ENCODE measurements around the gene TFF2. TPM values are rescaled to one million over a fixed set of nuclear protein-coding genes. Genes with fewer than 3 reads are reported as not detected.

The TFF2 gene
- total RNA-seq, 3 donors from 2014 or later (not counting 1 experiment from before 2014, with no cell fraction given), result not detected

DNA sequence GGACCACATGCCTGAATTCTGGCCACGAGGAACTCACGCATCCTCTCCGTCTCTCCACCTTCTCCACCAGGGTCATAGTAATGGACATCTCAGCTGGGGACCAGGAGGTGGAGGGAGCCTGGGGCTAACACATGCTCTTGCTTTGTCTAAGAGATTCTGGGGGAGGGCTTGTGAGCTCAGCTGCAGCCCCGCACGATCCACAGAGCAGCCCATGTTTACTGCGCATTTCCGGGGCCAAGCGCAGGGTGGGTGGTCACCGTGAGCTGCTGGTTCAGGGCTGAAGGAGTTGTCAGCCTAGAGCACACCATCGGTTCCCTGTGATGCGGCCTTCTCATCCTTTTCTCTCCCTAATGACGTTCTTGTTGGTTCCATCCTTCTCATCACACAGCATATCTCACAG is 7.5 kb upstream of the TFF2 start:
- Mint-ChIP-seq H3K36me3 (peaks cover 11% of the 10 kb centered on the region), H3K27me3 (ENCODE audit: low read depth in 2 of 2) (peaks cover 35 to 60% of the 10 kb centered on the region in 2 donors), H3K4me3 (no peak overlapping the region), H3K27ac (no peak overlapping the region), H3K4me1 (no peaks in the 10 kb centered on the region), H3K9me3 (peaks cover 0 to 6% of the 10 kb centered on the region in 2 donors)
- no peaks in the 10 kb centered on the region for H3K36me3 ChIP-seq (ENCODE audit: control insufficient read depth, insufficient read depth, low read length)
- intact Hi-C loops (cut with micrococcal nuclease), result no loop called here
- WGBS (ENCODE audit: insufficient coverage), result 96% methylated on average over 10 of the region's 12 CpGs
- DNase-seq (no peak), ATAC-seq (no peak)
- TF ChIP-seq, protein P1, sequence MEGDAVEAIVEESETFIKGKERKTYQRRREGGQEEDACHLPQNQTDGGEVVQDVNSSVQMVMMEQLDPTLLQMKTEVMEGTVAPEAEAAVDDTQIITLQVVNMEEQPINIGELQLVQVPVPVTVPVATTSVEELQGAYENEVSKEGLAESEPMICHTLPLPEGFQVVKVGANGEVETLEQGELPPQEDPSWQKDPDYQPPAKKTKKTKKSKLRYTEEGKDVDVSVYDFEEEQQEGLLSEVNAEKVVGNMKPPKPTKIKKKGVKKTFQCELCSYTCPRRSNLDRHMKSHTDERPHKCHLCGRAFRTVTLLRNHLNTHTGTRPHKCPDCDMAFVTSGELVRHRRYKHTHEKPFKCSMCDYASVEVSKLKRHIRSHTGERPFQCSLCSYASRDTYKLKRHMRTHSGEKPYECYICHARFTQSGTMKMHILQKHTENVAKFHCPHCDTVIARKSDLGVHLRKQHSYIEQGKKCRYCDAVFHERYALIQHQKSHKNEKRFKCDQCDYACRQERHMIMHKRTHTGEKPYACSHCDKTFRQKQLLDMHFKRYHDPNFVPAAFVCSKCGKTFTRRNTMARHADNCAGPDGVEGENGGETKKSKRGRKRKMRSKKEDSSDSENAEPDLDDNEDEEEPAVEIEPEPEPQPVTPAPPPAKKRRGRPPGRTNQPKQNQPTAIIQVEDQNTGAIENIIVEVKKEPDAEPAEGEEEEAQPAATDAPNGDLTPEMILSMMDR (IDR thresholded peaks at IDR 0.05), result no peak
- peaks cover 7% of the 10 kb centered on the region for H3K27me3 ChIP-seq (ENCODE audit: control insufficient read depth, insufficient read depth, low read length)
- H3K4me3 ChIP-seq (ENCODE audit: low read length), result no peak overlapping the region
- H3K27ac ChIP-seq (ENCODE audit: low read length), result no peak overlapping the region
- peaks cover 9% of the 10 kb centered on the region for H3K9me3 ChIP-seq (ENCODE audit: control insufficient read depth, insufficient read depth, low read length)
- H3K4me1 ChIP-seq (ENCODE audit: control insufficient read depth, insufficient read depth, low read length), result peaks cover 9% of the 10 kb centered on the region

DNA sequence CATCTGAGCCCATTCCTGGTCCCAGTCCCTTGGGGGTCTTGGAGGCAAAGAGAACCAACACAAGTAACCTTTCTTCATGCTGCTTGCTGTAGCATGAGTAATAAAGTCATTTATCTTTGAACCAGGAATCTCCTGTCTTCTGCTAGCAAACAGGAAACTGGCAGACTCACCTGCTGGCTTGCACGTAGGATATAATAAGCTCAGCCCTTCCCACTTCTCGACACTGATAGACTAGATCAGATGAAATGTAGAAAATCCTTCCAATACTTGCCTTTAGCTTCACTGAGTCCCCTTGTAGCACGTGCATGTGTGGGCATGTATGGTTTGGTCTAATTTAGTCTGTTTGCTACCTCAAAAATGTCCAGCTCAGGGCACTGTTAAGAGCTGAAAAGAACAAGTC is 6.5 kb upstream of the TFF2 start:
- Histone ChIP-seq H3K9me3 (ENCODE audit: control insufficient read depth, insufficient read depth, low read length) (peaks cover 9% of the 10 kb centered on the region), H3K4me3 (ENCODE audit: low read length) (no peak overlapping the region), H3K36me3 (ENCODE audit: control insufficient read depth, insufficient read depth, low read length) (no peaks in the 10 kb centered on the region), H3K27me3 (ENCODE audit: control insufficient read depth, insufficient read depth, low read length) (peaks cover 7% of the 10 kb centered on the region), H3K27ac (ENCODE audit: low read length) (no peak overlapping the region), H3K4me1 (ENCODE audit: control insufficient read depth, insufficient read depth, low read length) (peaks cover 9% of the 10 kb centered on the region)
- 72% methylated on average over 3 of the region's 3 CpGs for WGBS (ENCODE audit: insufficient coverage)
- H3K9me3 Mint-ChIP-seq, result peaks cover 0 to 6% of the 10 kb centered on the region in 2 donors
- H3K27me3 Mint-ChIP-seq (ENCODE audit: low read depth in 2 of 2), result peaks cover 41 to 63% of the 10 kb centered on the region in 2 donors
- DNase-seq, result no peak
- H3K27ac Mint-ChIP-seq, result no peak overlapping the region
- H3K4me3 Mint-ChIP-seq, result no peak overlapping the region
- ATAC-seq, result no peak
- intact Hi-C loops (cut with micrococcal nuclease), result no loop called here
- TF ChIP-seq, protein P1 (IDR thresholded peaks at IDR 0.05), result no peak
- no peaks in the 10 kb centered on the region for H3K4me1 Mint-ChIP-seq
- peaks cover 11% of the 10 kb centered on the region for H3K36me3 Mint-ChIP-seq

DNA sequence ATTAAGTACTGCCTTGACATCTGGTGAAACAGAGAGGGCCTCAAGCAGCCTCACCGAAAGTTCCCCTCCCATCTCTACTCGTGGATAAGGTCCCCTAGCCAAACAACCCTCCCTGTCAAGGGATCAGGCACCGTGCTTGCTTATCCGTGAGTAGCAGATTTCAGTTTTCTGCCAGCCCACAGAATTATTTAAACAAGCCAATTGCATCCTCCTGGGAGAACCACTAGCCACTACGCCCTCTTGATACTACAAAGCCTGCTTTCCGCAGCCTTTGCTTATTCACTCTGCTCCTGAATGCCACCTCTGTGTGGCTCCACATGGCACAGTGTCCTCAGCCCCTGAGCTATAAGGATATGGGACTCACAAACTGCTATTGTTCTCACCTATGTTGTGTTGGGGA is 5.9 kb upstream of the TFF2 start:
- no peak overlapping the region for H3K27ac Mint-ChIP-seq
- H3K9me3 ChIP-seq (ENCODE audit: control insufficient read depth, insufficient read depth, low read length), result peaks cover 9% of the 10 kb centered on the region
- no peak overlapping the region for H3K27ac ChIP-seq (ENCODE audit: low read length)
- TF ChIP-seq, protein P1 (IDR thresholded peaks at IDR 0.05), result no peak
- no peak for DNase-seq
- peaks cover 11% of the 10 kb centered on the region for H3K36me3 Mint-ChIP-seq
- peaks cover 9% of the 10 kb centered on the region for H3K4me1 ChIP-seq (ENCODE audit: control insufficient read depth, insufficient read depth, low read length)
- H3K27me3 ChIP-seq (ENCODE audit: control insufficient read depth, insufficient read depth, low read length), result peaks cover 7% of the 10 kb centered on the region
- peaks cover 39 to 60% of the 10 kb centered on the region in 2 donors for H3K27me3 Mint-ChIP-seq (ENCODE audit: low read depth in 2 of 2)
- intact Hi-C loops (cut with micrococcal nuclease), result no loop called here
- H3K4me3 Mint-ChIP-seq, result no peak overlapping the region
- no peaks in the 10 kb centered on the region for H3K4me1 Mint-ChIP-seq
- H3K4me3 ChIP-seq (ENCODE audit: low read length), result no peak overlapping the region
- ATAC-seq, result no peak
- 81% methylated on average over 6 of the region's 6 CpGs for WGBS (ENCODE audit: insufficient coverage)
- H3K9me3 Mint-ChIP-seq, result peaks cover 0 to 6% of the 10 kb centered on the region in 2 donors
- no peaks in the 10 kb centered on the region for H3K36me3 ChIP-seq (ENCODE audit: control insufficient read depth, insufficient read depth, low read length)

DNA sequence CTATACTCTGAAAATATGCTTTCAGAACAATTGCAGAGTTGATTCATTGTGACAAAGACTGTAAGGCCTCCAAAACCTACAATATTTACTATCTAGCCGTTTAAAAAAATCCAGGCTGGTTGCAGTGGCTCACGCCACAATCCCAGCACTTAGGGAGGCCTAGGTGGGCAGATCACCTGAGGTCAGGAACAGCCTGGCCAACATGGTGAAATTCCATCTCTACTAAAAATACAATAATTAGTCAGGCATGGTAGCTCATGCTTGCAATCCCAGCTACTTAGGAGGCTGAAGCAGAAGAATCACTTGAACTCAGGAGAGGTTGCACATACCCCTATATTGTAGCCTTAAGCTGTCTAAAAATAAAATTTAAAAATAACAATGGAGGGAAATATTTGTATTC is 5.3 kb upstream of the TFF2 start:
- H3K27me3 ChIP-seq (ENCODE audit: control insufficient read depth, insufficient read depth, low read length), result peaks cover 7% of the 10 kb centered on the region
- H3K4me1 ChIP-seq (ENCODE audit: control insufficient read depth, insufficient read depth, low read length), result peaks cover 9% of the 10 kb centered on the region
- no peak overlapping the region for H3K27ac ChIP-seq (ENCODE audit: low read length)
- H3K4me1 Mint-ChIP-seq, result no peaks in the 10 kb centered on the region
- ATAC-seq, result no peak
- peaks cover 9% of the 10 kb centered on the region for H3K9me3 ChIP-seq (ENCODE audit: control insufficient read depth, insufficient read depth, low read length)
- no peaks in the 10 kb centered on the region for H3K36me3 ChIP-seq (ENCODE audit: control insufficient read depth, insufficient read depth, low read length)
- WGBS (ENCODE audit: insufficient coverage), result 95% methylated on average over 2 of the region's 2 CpGs
- DNase-seq, result no peak
- peaks cover 0 to 6% of the 10 kb centered on the region in 2 donors for H3K9me3 Mint-ChIP-seq
- H3K4me3 ChIP-seq (ENCODE audit: low read length), result no peak overlapping the region
- H3K36me3 Mint-ChIP-seq, result peaks cover 11% of the 10 kb centered on the region
- no peak overlapping the region for H3K27ac Mint-ChIP-seq
- peaks cover 39 to 60% of the 10 kb centered on the region in 2 donors for H3K27me3 Mint-ChIP-seq (ENCODE audit: low read depth in 2 of 2)
- TF ChIP-seq, protein P1 (IDR thresholded peaks at IDR 0.05), result no peak
- intact Hi-C loops (cut with micrococcal nuclease), result no loop called here
- H3K4me3 Mint-ChIP-seq, result no peak overlapping the region

Data from natural killer cell (primary cell).